ENCODE results near the gene CDC40.
"Not testable (repeated sequence)": the region's sequence is repeated elsewhere in the genome, so short reads cannot be mapped to it uniquely, and the experiment has no call there.

The CDC40 gene

GRCh38 chr6:110269623-110270022, 89.4 kb downstream of the CDC40 start:
- DNase-seq (ENCODE audit: low read depth in 2 of 2, low spot score in 1 of 2) = no peak

GRCh38 chr6:110270165-110270564, 89.9 kb downstream of the CDC40 start:
- no peak for DNase-seq (ENCODE audit: low read depth in 2 of 2, low spot score in 1 of 2)

GRCh38 chr6:110271732-110272022, 91.5 kb downstream of the CDC40 start:
- DNase-seq (ENCODE audit: low read depth in 2 of 2, low spot score in 1 of 2) = no peak

- DNase-seq (ENCODE audit: low read depth in 2 of 2, low spot score in 1 of 2) = not testable (repeated sequence)
Observed at GRCh38 chr6:110272781-110273180, 92.6 kb downstream of the CDC40 start.

GRCh38 chr6:110277100-110277665, 97.0 kb downstream of the CDC40 start:
- no peak for DNase-seq (ENCODE audit: low read depth in 2 of 2, low spot score in 1 of 2)
